ENCODE results near the gene SLC25A2.

SLC25A2 gene

DNA sequence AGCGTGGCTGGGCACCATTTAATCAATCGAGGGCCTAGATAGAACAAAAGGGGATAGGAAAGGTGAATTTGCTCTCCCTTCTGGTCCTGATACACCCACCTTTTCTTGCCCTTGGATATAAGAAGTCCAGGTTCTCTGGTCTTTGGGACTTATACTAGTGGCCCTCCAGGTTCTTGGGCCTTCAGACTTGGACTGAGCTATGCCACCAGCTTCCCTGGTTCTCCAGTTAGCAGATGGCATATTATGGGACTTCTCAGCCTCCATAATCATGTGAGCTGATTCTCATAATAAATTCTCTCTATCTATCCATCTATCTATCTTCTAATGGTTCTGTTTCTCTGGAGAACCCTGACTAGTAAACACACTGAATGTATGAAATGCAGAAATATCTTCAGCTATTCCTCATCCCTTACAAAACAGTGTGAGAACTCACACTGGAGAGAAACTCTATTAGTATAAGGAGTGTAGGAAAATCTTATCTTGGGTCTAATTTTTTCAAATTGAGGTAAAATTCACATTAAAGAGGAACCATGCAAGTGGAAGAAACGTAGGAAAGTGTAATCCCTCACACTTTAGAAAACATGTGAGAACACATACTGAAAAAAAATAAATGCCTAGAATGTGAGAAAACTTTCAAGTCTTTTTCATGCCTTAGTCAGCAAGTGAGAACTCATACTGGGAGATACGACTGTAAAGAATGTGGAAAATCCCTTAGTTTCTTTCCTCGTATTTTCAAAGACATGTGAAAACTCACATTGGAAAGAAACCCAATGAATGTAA is 43.2 kb downstream of the SLC25A2 start:
- Histone ChIP-seq H3K79me2 (ENCODE audit: control insufficient read depth, low read length) (no peaks in the 10 kb centered on the region), H3K4me1 (ENCODE audit: control insufficient read depth, low read length) (no peaks in the 10 kb centered on the region), H3K36me3 (ENCODE audit: control insufficient read depth, low read length) (no peaks in the 10 kb centered on the region), H3F3A (ENCODE audit: control insufficient read depth, insufficient read depth) (no peaks in the 10 kb centered on the region), H3K27me3 (ENCODE audit: control insufficient read depth, low read length) (no peaks in the 10 kb centered on the region), H3K4me3 (ENCODE audit: low read length) (no peak overlapping the region), H3K27ac (ENCODE audit: low read depth, low read length) (no peak overlapping the region), H3K9me3 (ENCODE audit: control insufficient read depth, insufficient read depth, low read length) (peaks cover 37% of the 10 kb centered on the region), H4K20me1 (ENCODE audit: control insufficient read depth, insufficient read depth, low read depth, low read length) (no peaks in the 10 kb centered on the region), H3K9me2 (replicated peaks; ENCODE audit: control insufficient read depth, low read length) (no peaks in the 10 kb centered on the region), H3K4me2 (ENCODE audit: low read length) (no peak overlapping the region)
- no peak for TF ChIP-seq EZH2phosphoT487 (IDR thresholded peaks at IDR 0.05; ENCODE audit: borderline replicate concordance, low read length)
- TF ChIP-seq, protein P1, sequence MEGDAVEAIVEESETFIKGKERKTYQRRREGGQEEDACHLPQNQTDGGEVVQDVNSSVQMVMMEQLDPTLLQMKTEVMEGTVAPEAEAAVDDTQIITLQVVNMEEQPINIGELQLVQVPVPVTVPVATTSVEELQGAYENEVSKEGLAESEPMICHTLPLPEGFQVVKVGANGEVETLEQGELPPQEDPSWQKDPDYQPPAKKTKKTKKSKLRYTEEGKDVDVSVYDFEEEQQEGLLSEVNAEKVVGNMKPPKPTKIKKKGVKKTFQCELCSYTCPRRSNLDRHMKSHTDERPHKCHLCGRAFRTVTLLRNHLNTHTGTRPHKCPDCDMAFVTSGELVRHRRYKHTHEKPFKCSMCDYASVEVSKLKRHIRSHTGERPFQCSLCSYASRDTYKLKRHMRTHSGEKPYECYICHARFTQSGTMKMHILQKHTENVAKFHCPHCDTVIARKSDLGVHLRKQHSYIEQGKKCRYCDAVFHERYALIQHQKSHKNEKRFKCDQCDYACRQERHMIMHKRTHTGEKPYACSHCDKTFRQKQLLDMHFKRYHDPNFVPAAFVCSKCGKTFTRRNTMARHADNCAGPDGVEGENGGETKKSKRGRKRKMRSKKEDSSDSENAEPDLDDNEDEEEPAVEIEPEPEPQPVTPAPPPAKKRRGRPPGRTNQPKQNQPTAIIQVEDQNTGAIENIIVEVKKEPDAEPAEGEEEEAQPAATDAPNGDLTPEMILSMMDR (IDR thresholded peaks at IDR 0.05; ENCODE audit: low read depth, low read length, poor library complexity, severe bottlenecking) = no peak

DNA sequence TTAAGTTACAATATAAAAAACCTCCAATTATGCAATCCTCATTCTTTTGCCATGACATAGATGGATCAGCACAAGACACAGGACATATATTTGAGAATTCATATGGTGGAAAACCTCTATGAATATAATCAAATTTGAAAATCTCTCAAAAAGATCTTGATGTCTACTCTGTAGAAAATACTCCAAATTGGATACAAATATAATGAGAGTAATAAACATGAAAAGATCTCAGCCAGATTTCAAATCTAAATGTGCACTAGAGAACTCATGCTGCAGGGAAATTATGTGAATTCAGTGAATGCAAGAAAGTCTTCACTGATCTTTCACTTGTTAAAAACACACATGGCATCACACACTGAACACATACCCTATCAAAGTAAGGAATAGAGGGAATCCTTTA is 44.9 kb downstream of the SLC25A2 start:
- H3F3A ChIP-seq (ENCODE audit: control insufficient read depth, insufficient read depth) = no peaks in the 10 kb centered on the region
- H4K20me1 ChIP-seq (ENCODE audit: control insufficient read depth, insufficient read depth, low read depth, low read length) = no peaks in the 10 kb centered on the region
- no peak overlapping the region for H3K27ac ChIP-seq (ENCODE audit: low read depth, low read length)
- no peaks in the 10 kb centered on the region for H3K27me3 ChIP-seq (ENCODE audit: control insufficient read depth, low read length)
- no peak overlapping the region for H3K4me3 ChIP-seq (ENCODE audit: low read length)
- H3K9me3 ChIP-seq (ENCODE audit: control insufficient read depth, insufficient read depth, low read length) = peaks cover 37% of the 10 kb centered on the region
- TF ChIP-seq EZH2phosphoT487 (IDR thresholded peaks at IDR 0.05; ENCODE audit: borderline replicate concordance, low read length) = no peak
- TF ChIP-seq, protein P1 (IDR thresholded peaks at IDR 0.05; ENCODE audit: low read depth, low read length, poor library complexity, severe bottlenecking) = no peak
- H3K9me2 ChIP-seq (replicated peaks; ENCODE audit: control insufficient read depth, low read length) = no peaks in the 10 kb centered on the region
- no peaks in the 10 kb centered on the region for H3K36me3 ChIP-seq (ENCODE audit: control insufficient read depth, low read length)
- H3K4me1 ChIP-seq (ENCODE audit: control insufficient read depth, low read length) = no peaks in the 10 kb centered on the region
- no peaks in the 10 kb centered on the region for H3K79me2 ChIP-seq (ENCODE audit: control insufficient read depth, low read length)
- no peak overlapping the region for H3K4me2 ChIP-seq (ENCODE audit: low read length)

DNA sequence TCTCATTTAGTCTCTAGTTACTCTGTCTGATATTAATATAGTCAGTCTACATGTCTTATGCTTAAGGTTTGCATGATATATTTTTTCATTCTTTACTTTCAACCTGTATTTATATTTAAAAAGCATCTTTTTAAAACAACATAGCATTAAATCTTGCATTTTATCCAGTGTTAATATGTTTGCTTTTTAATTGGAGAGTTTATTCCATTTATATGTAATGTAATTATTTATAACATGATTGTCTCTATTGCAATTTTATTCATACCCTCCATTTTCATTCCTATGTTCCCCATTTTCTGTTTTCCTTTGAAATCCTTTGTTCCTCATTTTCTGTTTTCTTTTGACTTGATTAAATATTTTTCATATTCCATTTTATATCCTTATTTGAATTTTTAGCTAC is 45.4 kb downstream of the SLC25A2 start:
- no peak overlapping the region for H3K27ac ChIP-seq (ENCODE audit: low read depth, low read length)
- H3K36me3 ChIP-seq (ENCODE audit: control insufficient read depth, low read length) = no peaks in the 10 kb centered on the region
- H3K27me3 ChIP-seq (ENCODE audit: control insufficient read depth, low read length) = no peaks in the 10 kb centered on the region
- no peak overlapping the region for H3K4me2 ChIP-seq (ENCODE audit: low read length)
- H3K4me3 ChIP-seq (ENCODE audit: low read length) = no peak overlapping the region
- no peak for TF ChIP-seq EZH2phosphoT487 (IDR thresholded peaks at IDR 0.05; ENCODE audit: borderline replicate concordance, low read length)
- TF ChIP-seq, protein P1 (IDR thresholded peaks at IDR 0.05; ENCODE audit: low read depth, low read length, poor library complexity, severe bottlenecking) = no peak
- H3F3A ChIP-seq (ENCODE audit: control insufficient read depth, insufficient read depth) = no peaks in the 10 kb centered on the region
- H3K79me2 ChIP-seq (ENCODE audit: control insufficient read depth, low read length) = no peaks in the 10 kb centered on the region
- no peaks in the 10 kb centered on the region for H3K4me1 ChIP-seq (ENCODE audit: control insufficient read depth, low read length)
- peaks cover 37% of the 10 kb centered on the region for H3K9me3 ChIP-seq (ENCODE audit: control insufficient read depth, insufficient read depth, low read length)
- no peaks in the 10 kb centered on the region for H3K9me2 ChIP-seq (replicated peaks; ENCODE audit: control insufficient read depth, low read length)
- H4K20me1 ChIP-seq (ENCODE audit: control insufficient read depth, insufficient read depth, low read depth, low read length) = no peaks in the 10 kb centered on the region

Measured in DOHH2 (cell line).